ENCODE data around the gene GIGYF2.
A peak's percentile ranks its signal among the peaks of the same experiment; 100 is the strongest.

Gene GIGYF2

GRCh38 chr2:232697059-232697806, at the start of gene GIGYF2:
TSS of gene GIGYF2 (plus strand) at chr2:232697331. CDS start at chr2:232735198, 37,867 bp downstream.
- Histone ChIP-seq H3K36me3 (ENCODE audit: control insufficient read depth, insufficient read depth, low read length) (no peaks in the 10 kb centered on the region), H3K27me3 (replicated peaks; ENCODE audit: control insufficient read depth, insufficient read depth, low read length) (no peaks in the 10 kb centered on the region), H3K4me3 (replicated peaks; ENCODE audit: low read depth, low read length) (peak within 1 kb of the TSS; percentile 84)
- TF ChIP-seq CTCF (IDR thresholded peaks at IDR 0.05; ENCODE audit: insufficient read depth, low read length, poor library complexity, severe bottlenecking): no peak
- DNase-seq (ENCODE audit: extremely low read depth, insufficient read length): peak; percentile 98

GRCh38 chr2:232649033-232649432, 48.1 kb upstream of the GIGYF2 start:
- Histone ChIP-seq H3K4me3 (replicated peaks; ENCODE audit: low read depth, low read length) (no peak overlapping the region), H3K27me3 (replicated peaks; ENCODE audit: control insufficient read depth, insufficient read depth, low read length) (no peaks in the 10 kb centered on the region; the same call in 1 of the 2 replicates), H3K36me3 (ENCODE audit: control insufficient read depth, insufficient read depth, low read length) (no peaks in the 10 kb centered on the region)
- TF ChIP-seq CTCF (IDR thresholded peaks at IDR 0.05; ENCODE audit: insufficient read depth, low read length, poor library complexity, severe bottlenecking): no peak
- DNase-seq (ENCODE audit: extremely low read depth, insufficient read length): no peak

GRCh38 chr2:232652505-232652851, 44.7 kb upstream of the GIGYF2 start:
- DNase-seq (ENCODE audit: extremely low read depth, insufficient read length): no peak
- no peaks in the 10 kb centered on the region for H3K36me3 ChIP-seq (ENCODE audit: control insufficient read depth, insufficient read depth, low read length)
- no peak for TF ChIP-seq CTCF (IDR thresholded peaks at IDR 0.05; ENCODE audit: insufficient read depth, low read length, poor library complexity, severe bottlenecking)
- peaks cover 2% of the 10 kb centered on the region for H3K27me3 ChIP-seq (replicated peaks; ENCODE audit: control insufficient read depth, insufficient read depth, low read length)
- no peak overlapping the region for H3K4me3 ChIP-seq (replicated peaks; ENCODE audit: low read depth, low read length)

GRCh38 chr2:232653441-232653840, 43.7 kb upstream of the GIGYF2 start:
- no peaks in the 10 kb centered on the region for H3K36me3 ChIP-seq (ENCODE audit: control insufficient read depth, insufficient read depth, low read length)
- no peak for DNase-seq (ENCODE audit: extremely low read depth, insufficient read length)
- TF ChIP-seq CTCF (IDR thresholded peaks at IDR 0.05; ENCODE audit: insufficient read depth, low read length, poor library complexity, severe bottlenecking): no peak
- H3K4me3 ChIP-seq (replicated peaks; ENCODE audit: low read depth, low read length): no peak overlapping the region
- peaks cover 2% of the 10 kb centered on the region for H3K27me3 ChIP-seq (replicated peaks; ENCODE audit: control insufficient read depth, insufficient read depth, low read length)

- H3K4me3 ChIP-seq (replicated peaks; ENCODE audit: low read depth, low read length): no peak overlapping the region
- TF ChIP-seq CTCF (IDR thresholded peaks at IDR 0.05; ENCODE audit: insufficient read depth, low read length, poor library complexity, severe bottlenecking): no peak
- no peak for DNase-seq (ENCODE audit: extremely low read depth, insufficient read length)
- H3K36me3 ChIP-seq (ENCODE audit: control insufficient read depth, insufficient read depth, low read length): no peaks in the 10 kb centered on the region
- peaks cover 2% of the 10 kb centered on the region for H3K27me3 ChIP-seq (replicated peaks; ENCODE audit: control insufficient read depth, insufficient read depth, low read length)
Measured at GRCh38 chr2:232655392-232655791, 41.7 kb upstream of the GIGYF2 start.

Measured in GM06990 (cell line).